ENCODE data around the gene ATP5PD. TPM values are rescaled to one million over a fixed set of nuclear protein-coding genes. Genes with fewer than 3 reads are reported as not detected.
"Not testable (repeated sequence)": the region's sequence is repeated elsewhere in the genome, so short reads cannot be mapped to it uniquely, and the experiment has no call there.

ATP5PD gene
- total RNA-seq, 1 experiment from 2014 or later = 344 TPM

GRCh38 chr17:75047398-75048098 is 779 bp upstream of the ATP5PD start:
- H3K27ac Mint-ChIP-seq = peak overlapping the region; percentile 42 to 95 (median 91); a peak in 5 of 7 replicates
- Histone ChIP-seq H4K20me1 (ENCODE audit: control insufficient read depth, insufficient read depth, insufficient read length) (no peaks in the 10 kb centered on the region), H3K23ac (ENCODE audit: insufficient read length, low read depth, low read length) (no peak overlapping the region), H2BK20ac (ENCODE audit: low read depth, low read length, poor library complexity, severe bottlenecking) (no peak overlapping the region), H3K4me2 (ENCODE audit: insufficient read depth, insufficient read length, low read length) (peak overlapping the region; percentile 96), H2BK12ac (ENCODE audit: insufficient read length, low read depth, low read length) (no peak overlapping the region), H3K18ac (ENCODE audit: insufficient read length, low read depth, low read length) (no peak overlapping the region), H2AK5ac (ENCODE audit: insufficient read length, low read length) (no peak overlapping the region), H2BK120ac (ENCODE audit: low read depth, low read length, poor library complexity, severe bottlenecking) (no peak overlapping the region), H2BK15ac (ENCODE audit: low read depth, low read length) (no peak overlapping the region), H4K5ac (ENCODE audit: insufficient read length, low read depth, low read length) (no peak overlapping the region), H3K56ac (ENCODE audit: insufficient read length, low read depth, low read length) (no peak overlapping the region), H3K4me1 (ENCODE audit: insufficient read depth, low read length) (no peaks in the 10 kb centered on the region; the same call in 1 of the 2 replicates), H4K91ac (ENCODE audit: insufficient read length, low read depth, low read length) (no peak overlapping the region), H2AFZ (ENCODE audit: low read length) (no peak overlapping the region), H3K4ac (ENCODE audit: low read depth, low read length) (no peak overlapping the region), H3K27ac (ENCODE audit: insufficient read length, low read depth, low read length) (no peak overlapping the region), H4K8ac (replicated peaks; ENCODE audit: insufficient read length, low read depth, low read length) (no peak overlapping the region), H2BK5ac (ENCODE audit: insufficient read length, low read length) (no peak overlapping the region), H3K79me2 (ENCODE audit: insufficient read depth, low read length) (peaks cover 13% of the 10 kb centered on the region; the same call in 1 of the 2 replicates), H3K9ac (ENCODE audit: extremely low read depth, insufficient read length, low read length) (peak overlapping the region; percentile 62), H3K79me1 (ENCODE audit: insufficient read depth, low read depth, low read length, poor library complexity, severe bottlenecking) (peaks cover 5% of the 10 kb centered on the region), H3T11ph (ENCODE audit: low read length) (no peak overlapping the region), H3K27me3 (ENCODE audit: insufficient read depth, low read length) (no peaks in the 10 kb centered on the region), H3K23me2 (ENCODE audit: insufficient read length, low read depth, low read length, poor library complexity, severe bottlenecking) (peaks cover 6% of the 10 kb centered on the region), H3K14ac (ENCODE audit: insufficient read depth, low read length) (peak overlapping the region; percentile 45), H3K9me3 (ENCODE audit: control insufficient read depth, low read depth, low read length) (no peaks in the 10 kb centered on the region)
- H3K9me3 Mint-ChIP-seq = peaks cover 0 to 2% of the 10 kb centered on the region in 2 experiments; a peak in 1 of 5 replicates
- no CpG with 5 or more reads among the region's 38 CpGs for WGBS (ENCODE audit: extremely low coverage, insufficient read length, low lambda C conversion rate)
- no peak for DNase-seq
- H3K4me1 Mint-ChIP-seq = peaks cover 36 to 44% of the 10 kb centered on the region in 2 experiments
- no peaks in the 10 kb centered on the region for H3K27me3 Mint-ChIP-seq (ENCODE audit: low read depth)
- H3K36me3 Mint-ChIP-seq (ENCODE audit: insufficient read depth in 1 of 3, low read depth in 3 of 3) = peaks cover 15 to 45% (median 27%) of the 10 kb centered on the region in 3 experiments; a peak in 6 of 7 replicates
- TF ChIP-seq CTCF (conservative IDR thresholded peaks at IDR 0.05) = no peak
- peak overlapping the region; percentile 97 to 100 for H3K4me3 Mint-ChIP-seq

- H3K56ac ChIP-seq (ENCODE audit: insufficient read length, low read depth, low read length); H2BK120ac ChIP-seq (ENCODE audit: low read depth, low read length, poor library complexity, severe bottlenecking); H2BK12ac ChIP-seq (ENCODE audit: insufficient read length, low read depth, low read length); H2BK5ac ChIP-seq (ENCODE audit: insufficient read length, low read length); H3K4ac ChIP-seq (ENCODE audit: low read depth, low read length); H3K14ac ChIP-seq (ENCODE audit: insufficient read depth, low read length); H2BK20ac ChIP-seq (ENCODE audit: low read depth, low read length, poor library complexity, severe bottlenecking); H3K9me3 ChIP-seq (ENCODE audit: control insufficient read depth, low read depth, low read length); H4K91ac ChIP-seq (ENCODE audit: insufficient read length, low read depth, low read length); H3K4me1 ChIP-seq (ENCODE audit: insufficient read depth, low read length); H3K27me3 ChIP-seq (ENCODE audit: insufficient read depth, low read length); H3K79me1 ChIP-seq (ENCODE audit: insufficient read depth, low read depth, low read length, poor library complexity, severe bottlenecking); H2BK15ac ChIP-seq (ENCODE audit: low read depth, low read length); H2AK5ac ChIP-seq (ENCODE audit: insufficient read length, low read length); H3K18ac ChIP-seq (ENCODE audit: insufficient read length, low read depth, low read length); H2AFZ ChIP-seq (ENCODE audit: low read length); DNase-seq; H3K23me2 ChIP-seq (ENCODE audit: insufficient read length, low read depth, low read length, poor library complexity, severe bottlenecking); H3T11ph ChIP-seq (ENCODE audit: low read length); H4K5ac ChIP-seq (ENCODE audit: insufficient read length, low read depth, low read length); H3K27ac ChIP-seq (ENCODE audit: insufficient read length, low read depth, low read length); H3K23ac ChIP-seq (ENCODE audit: insufficient read length, low read depth, low read length); H3K9me3 Mint-ChIP-seq; H4K8ac ChIP-seq (replicated peaks; ENCODE audit: insufficient read length, low read depth, low read length); H4K20me1 ChIP-seq (ENCODE audit: control insufficient read depth, insufficient read depth, insufficient read length); H3K27me3 Mint-ChIP-seq (ENCODE audit: low read depth): not testable (repeated sequence)
- Mint-ChIP-seq H3K36me3 (ENCODE audit: insufficient read depth in 1 of 3, low read depth in 3 of 3) (peaks cover 18 to 42% (median 30%) of the 10 kb centered on the region in 3 experiments; a peak in 6 of 7 replicates), H3K4me3 (peak overlapping the region; percentile 96 to 98), H3K4me1 (peaks cover 47 to 54% of the 10 kb centered on the region in 2 experiments), H3K27ac (peak overlapping the region; percentile 85 to 96 (median 95))
- Histone ChIP-seq H3K9ac (ENCODE audit: extremely low read depth, insufficient read length, low read length) (peak overlapping the region; percentile 76), H3K4me2 (ENCODE audit: insufficient read depth, insufficient read length, low read length) (peak overlapping the region; percentile 55), H3K79me2 (ENCODE audit: insufficient read depth, low read length) (peaks cover 13% of the 10 kb centered on the region; the same call in 1 of the 2 replicates)
- WGBS (ENCODE audit: extremely low coverage, insufficient read length, low lambda C conversion rate) = no CpG with 5 or more reads among the region's 25 CpGs
Observed at GRCh38 chr17:75045946-75046406, 793 bp downstream of the ATP5PD start.
